ENCODE measurements around the gene KCNA10.

The KCNA10 gene

GRCh38 chr1:110533230-110533629, 14.3 kb upstream of the KCNA10 start:
- no peak for DNase-seq

DNA sequence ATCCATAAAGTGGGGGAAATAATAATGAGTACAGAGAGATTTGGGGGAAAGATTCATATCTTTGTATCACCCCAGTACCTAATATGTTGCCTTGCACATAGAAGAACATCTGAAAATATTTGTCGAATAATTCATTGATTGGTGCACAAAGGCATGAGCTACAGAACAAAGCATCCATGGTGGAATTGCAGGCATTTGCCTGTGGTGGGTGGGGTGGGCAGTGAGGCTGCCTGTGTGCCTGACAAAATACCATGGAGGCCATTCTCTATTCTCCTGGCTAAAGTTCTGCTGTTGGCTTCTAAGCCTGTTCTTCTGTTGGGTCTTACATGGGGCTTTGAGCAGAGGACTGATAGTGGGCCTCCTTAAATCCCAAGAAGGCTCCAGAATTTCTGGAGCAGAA, 10.0 kb upstream of the KCNA10 start:
- no peak for DNase-seq

DNA sequence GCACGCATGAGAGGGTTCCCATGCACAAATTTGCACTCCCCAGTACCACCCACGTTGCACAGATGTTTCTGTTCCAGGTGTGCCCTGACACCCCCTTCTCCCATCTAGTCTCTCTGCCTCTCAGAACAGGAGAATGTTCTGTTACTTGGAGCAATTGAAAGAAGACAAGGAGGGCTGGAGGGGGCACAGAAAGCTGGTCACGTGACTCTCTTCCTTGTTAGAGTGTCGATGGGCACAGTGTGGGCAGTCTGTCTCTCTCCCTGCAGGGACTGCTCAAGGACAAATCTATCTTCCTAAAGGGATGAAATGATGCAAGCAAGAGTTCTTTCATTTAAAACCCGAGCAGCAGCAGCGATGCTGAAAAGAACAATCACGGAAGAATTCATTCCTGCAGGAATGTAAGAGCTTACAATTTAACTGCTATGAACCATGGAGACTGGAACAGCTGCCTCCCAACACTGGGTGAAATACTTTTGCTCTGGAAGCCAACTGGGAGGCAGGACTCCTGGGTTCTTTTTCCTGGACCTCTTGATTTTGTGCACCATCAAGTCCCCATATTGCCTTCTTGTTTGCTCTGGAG, 7.3 kb upstream of the KCNA10 start:
- no peak for DNase-seq

DNA sequence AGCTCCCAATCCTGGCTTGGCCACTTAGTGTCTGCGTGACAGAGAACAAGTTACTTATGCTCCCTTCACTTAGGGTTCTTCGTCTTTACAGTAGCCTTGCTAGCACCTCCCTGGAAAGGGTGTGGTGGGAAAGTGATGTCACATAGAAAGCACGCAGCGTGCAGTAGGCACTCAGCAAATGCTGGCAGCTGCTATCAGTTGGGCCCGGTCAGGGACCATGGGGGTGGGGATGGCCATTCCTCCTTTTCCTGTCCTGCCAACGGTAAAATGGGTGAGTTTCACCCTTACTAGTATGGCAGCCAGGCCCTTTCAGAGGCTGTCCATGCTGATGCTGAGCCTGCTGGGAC, 6.2 kb upstream of the KCNA10 start:
- DNase-seq = no peak

DNA sequence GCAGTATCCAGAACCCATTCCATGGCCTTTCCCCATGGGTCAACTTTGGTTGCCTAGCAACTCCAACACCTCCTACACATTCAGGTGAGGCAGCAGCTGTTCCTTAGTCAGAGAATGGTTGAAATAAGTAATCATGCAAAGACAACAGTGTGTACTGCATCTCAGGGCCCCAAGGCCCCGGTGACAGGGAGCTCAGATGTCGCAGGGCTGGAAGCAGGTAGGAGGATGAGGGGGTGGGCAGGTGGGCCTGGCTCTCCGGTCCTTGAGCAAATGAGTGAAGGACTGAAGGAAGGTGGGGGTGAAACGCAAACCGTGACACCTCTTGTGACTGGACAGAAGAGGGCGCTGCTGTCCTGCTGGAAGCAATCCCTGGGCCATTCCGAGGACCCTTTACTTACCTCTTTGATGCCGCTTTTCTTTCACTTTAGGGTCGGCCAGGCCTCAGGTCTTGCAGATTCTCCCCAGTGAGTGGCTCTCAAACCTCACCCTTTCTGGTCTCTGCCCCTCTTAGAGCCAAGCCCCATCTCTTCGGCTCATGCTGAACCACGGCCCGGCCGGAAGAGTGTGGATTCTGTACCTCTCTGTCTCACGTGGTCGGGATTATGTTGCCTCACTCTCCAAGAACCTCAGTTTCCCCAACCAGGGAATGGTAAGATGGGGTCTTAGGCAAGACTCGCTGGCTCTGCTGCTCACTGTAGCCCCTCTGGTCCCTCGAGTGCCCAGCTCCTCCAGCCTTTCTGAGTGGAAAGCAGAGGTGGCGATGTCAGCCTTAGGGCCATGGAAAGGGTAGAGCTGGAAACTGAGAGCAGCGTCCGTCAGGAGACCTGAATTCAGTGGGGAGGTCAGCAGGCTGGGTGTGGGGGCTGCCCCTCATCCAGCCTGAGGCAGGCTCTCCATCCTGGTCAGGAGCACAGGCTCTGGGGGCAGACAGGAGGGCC, 5.6 kb upstream of the KCNA10 start:
- DNase-seq = peak in 1 of 2 donors; percentile 21

DNA sequence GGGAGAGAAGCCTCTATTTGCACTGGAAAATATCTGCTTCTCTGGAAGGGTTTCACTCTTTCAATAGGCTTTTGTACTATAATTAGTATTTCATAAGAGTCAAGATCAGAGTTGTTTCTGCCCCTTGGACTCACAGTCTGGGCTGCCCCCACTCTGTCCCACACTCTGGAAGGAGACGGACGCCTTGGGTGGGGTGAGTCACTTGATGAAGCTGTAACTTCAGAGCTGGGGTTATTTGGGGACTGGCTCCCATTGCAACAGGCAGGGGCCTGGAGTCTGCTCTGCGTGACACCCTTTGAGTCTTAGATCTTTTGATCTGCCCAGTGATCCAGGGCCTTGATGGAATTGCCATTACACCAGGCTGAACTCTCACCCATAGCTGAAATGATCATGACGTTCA, 4.0 kb upstream of the KCNA10 start:
- peak; percentile 89 to 97 for DNase-seq

GRCh38 chr1:110522560-110522959, 3.6 kb upstream of the KCNA10 start:
- peak; percentile 33 to 51 for DNase-seq

GRCh38 chr1:110520827-110521226, 1.9 kb upstream of the KCNA10 start:
- DNase-seq = peak; percentile 70 to 87

DNA sequence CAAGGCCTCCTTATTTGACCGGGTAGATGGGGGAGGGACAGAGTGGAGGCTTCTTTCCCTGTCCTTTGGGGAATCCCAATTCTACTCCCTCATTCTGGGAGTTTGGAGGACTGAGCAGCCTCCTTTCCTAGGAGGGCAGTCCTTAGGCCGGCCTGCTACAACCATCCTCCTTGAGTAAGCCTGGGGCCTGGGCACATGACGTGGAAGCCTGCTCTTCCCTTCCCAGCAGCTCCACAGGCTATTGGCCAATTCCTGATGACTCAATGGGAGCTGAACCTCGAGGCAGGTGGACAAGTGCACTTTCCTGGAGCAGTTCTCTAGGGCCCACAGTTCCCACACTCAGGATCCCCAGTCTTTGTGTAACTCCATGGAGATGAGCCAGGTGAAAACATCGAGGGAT, 3.1 kb downstream of the KCNA10 start:
- DNase-seq = peak; percentile 34 to 75

- DNase-seq = peak; percentile 91 to 96
These were observed 3.9 kb downstream of the KCNA10 start for GRCh38 chr1:110515041-110515440.

- peak; percentile 26 to 60 for DNase-seq
These were observed 5.5 kb downstream of the KCNA10 start for GRCh38 chr1:110513511-110513910.

GRCh38 chr1:110511436-110511835, 7.5 kb downstream of the KCNA10 start:
- peak in 1 of 2 donors; percentile 56 for DNase-seq

DNA sequence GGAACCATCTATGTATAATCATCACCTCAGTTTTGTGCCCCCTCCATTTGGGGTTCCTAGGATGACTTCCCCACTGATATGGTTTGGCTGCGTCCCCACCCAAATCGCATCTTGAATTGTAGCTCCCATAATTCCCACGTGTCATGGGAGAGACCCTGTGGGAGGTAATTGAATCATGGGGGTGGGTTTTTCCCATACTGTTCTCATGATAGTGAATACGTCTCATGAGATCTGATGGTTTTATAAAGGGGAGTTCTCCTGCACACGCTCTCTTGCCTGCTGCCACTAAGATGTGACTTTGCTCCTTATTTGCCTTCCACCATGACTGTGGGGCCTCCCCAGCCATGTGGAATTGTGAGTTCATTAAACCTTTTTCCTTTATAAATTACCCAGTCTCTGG, 8.1 kb downstream of the KCNA10 start:
- DNase-seq = peak; percentile 38 to 74

DNA sequence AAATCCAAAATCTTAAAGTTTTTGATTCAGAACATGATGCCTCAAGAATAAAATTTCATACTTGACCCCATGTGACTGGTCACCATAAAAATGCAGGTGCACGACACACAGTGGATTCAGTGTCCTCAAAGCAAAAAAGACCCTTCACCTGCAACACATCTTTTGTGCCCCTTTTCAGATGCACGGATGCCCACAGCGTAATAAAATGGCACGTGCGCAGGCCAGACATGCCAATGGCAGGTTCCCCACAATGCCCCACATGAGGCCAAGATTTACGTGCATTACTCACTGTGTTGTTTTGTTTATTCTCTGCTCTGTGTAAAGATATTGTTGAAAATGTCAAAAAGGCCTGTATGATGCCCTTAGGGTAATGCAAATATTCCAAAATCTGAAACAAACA, 9.3 kb downstream of the KCNA10 start:
- no peak for DNase-seq

GRCh38 chr1:110508028-110508940, 10.7 kb downstream of the KCNA10 start:
- DNase-seq = peak; percentile 85 to 95

DNA sequence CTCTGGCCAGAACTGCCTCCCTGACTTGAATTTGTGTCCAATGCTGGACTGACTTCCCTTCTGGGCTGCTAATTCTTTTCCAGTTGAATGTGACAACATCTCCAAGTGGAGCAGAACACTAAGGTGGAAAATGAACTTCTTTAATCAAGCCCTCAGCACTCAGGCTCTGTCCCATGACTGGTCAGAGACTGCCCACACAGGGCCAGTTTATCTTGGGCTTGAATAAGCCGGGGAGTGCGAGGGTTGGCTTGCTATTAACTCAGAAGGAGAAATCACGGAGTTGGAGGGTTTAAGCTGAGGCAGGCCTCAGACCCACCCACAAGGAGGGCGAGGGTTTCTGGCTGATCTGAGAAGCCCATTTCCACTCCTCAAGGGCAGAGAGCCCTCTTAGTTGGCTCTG, 12.4 kb downstream of the KCNA10 start:
- DNase-seq = peak; percentile 83 to 95

DNA sequence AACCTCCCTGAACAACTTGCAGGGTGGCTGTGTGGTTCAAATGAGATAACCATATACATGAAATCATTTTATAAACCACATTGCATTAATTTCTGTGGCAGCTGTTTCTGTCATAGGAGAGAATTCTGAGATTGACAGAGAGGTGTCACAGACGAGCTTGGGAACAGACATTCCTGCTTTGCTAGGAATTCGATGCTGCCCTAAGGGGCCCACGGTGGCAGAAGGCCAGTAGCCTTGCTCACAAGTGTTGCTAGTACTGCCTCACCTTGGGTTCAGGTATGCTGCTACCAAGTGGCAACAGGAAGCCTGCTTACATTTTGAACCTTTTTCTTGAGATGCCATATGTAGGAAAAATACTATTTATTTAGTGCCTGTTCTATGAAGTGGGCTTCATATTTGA, 13.4 kb downstream of the KCNA10 start:
- no peak for DNase-seq

DNA sequence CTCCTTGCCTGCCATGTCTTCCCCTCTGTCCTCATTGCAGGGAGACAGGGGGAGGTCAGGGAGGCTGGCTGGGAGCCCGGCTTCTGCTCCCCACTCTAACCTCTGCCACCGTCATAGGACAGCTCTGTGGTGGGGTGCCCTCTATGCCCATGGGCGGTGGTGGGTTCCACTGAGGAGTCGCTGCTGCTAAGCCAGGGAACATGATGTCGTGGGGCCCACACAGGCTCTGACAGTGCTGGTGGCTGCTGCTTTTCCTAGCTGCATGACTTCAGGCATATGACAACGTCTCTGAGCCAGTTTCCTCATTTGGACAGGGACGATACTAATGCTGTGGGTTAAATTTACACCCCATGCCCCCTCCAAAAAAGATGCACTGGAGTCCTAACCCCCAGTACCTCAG, 14.7 kb downstream of the KCNA10 start:
- peak; percentile 86 to 95 for DNase-seq

- DNase-seq = no peak
These were observed 15.5 kb downstream of the KCNA10 start for GRCh38 chr1:110503471-110503870.

DNA sequence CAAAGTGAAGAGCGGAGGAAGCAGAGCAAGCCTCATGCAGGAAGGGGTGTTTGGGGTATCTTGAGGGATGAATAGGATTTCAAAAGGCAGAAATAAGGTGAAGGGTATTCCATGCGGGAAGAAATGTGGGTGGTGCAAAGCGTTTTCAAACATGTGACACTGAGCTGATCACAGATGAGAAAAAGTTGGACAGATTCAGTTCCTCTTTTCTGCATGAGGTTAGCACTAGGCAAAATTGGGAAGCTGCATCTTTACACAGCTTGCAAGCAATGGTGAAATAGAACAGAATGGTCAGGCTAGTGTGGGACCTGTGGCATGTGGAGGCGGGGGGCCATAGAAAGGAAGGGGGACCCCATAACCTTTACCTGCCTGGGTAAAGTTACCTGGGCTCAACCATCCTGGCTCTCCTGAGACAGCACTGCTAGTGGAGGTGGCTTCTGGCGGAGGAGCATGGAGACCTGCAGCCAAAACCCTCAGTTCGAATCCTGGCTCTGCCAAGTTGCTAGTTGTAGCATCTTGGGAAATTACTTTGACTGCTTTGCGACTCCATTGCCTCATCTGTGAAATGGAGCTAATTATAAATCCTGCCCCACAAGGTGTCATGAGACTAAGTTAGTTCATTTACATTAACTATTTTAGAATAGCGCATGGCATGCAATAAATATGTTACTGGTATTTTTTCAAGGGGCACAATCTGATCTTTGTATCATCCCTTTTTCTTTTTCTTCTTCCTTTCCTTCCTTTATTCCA, 16.4 kb downstream of the KCNA10 start:
- DNase-seq = peak; percentile 92 to 95

GRCh38 chr1:110501488-110502132, 17.4 kb downstream of the KCNA10 start:
- peak; percentile 43 to 57 for DNase-seq

- no peak for DNase-seq
These were observed 20.7 kb downstream of the KCNA10 start for GRCh38 chr1:110498270-110498669.
